Kasumi-1 (cell line): Measurements from ENCODE around the gene APOBEC3F.
"Not testable (repeated sequence)": the region's sequence is repeated elsewhere in the genome, so short reads cannot be mapped to it uniquely, and the experiment has no call there.

Source experiments
- DNase-seq, 2 experiments: peaks; one replicate each; lab custom pipeline; 2025; lab: John Stamatoyannopoulos, UW

The APOBEC3F gene

GRCh38 chr22:39073981-39074380, 33.3 kb downstream of the APOBEC3F start:
- DNase-seq: no peak

DNA sequence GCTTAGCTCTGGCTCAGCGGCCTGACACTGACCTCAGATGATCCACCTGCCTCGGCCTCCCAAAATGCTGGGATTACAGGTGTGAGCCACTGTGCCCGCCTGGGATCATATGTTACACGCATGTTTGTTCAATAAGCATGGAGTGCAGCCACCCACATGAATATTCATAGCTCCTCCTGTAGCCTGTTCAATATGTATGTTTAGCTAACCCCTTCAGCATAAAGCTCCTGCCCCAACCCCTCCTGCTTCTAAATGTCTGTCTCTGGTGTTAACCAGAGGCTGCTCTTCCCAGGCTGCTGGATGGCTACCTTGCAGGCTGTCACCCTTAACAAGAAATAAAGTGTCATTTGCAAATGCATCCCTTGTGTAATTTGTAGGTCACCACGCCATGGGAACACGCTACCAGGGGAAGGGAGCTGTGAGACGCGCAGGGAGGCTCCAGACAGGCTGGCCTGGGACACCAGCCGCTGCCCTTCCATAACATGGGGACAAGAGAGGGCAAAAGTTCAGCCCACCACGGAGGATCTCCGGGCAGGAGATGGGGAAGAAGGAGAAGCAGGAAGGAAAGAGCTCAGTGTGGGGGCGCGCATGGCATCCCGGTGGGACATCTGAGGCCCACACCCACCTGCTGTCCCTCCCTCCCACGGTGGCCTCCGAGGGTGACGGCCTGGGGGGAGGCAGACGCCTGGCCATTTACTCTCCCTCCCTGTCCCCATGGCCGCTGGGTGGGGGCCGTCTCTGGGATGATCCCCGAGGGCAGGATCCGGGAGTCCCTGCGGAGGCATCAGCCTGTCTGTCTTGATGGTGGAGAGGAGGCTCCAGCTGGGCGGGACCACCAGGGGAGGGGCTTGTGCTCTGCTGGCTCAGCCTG, 35.7 kb downstream of the APOBEC3F start:
- DNase-seq: not testable (repeated sequence)

DNA sequence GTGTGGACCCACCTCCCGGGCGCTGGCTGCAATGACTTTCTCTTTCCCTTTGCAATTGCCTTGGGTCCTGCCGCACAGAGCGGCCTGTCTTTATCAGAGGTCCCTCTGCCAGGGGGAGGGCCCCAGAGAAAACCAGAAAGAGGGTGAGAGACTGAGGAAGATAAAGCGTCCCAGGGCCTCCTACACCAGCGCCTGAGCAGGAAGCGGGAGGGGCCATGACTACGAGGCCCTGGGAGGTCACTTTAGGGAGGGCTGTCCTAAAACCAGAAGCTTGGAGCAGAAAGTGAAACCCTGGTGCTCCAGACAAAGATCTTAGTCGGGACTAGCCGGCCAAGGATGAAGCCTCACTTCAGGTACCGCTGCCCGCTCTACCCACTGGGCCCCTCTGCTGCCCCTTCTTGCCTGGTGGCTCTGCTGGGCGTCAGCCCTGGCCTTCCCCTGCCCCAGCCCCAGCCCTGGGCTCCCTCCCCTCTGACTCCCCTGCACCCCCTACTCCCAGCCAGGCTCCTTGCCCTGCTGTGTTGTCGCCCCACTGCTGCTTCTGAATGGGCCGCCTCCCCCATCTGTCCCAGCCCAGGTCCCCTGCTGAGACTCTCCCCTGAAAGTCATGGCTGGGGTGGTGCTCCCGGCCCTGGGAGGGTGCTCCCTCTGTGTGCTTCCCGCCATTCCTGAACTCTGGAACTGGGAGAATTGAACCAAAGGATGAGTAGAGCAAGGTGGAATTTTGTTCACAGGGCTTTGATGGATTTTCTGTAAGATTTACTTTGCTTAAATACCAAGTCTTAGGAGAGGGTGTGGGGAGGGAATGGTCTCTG, 36.6 kb downstream of the APOBEC3F start, which contains the start of gene APOBEC3G:
Gene APOBEC3G (plus strand): TSS at position 250 of the 815 bp plus-strand sequence. CDS start 87 bp downstream, at position 337.
- DNase-seq: peak; percentile 33 to 36

DNA sequence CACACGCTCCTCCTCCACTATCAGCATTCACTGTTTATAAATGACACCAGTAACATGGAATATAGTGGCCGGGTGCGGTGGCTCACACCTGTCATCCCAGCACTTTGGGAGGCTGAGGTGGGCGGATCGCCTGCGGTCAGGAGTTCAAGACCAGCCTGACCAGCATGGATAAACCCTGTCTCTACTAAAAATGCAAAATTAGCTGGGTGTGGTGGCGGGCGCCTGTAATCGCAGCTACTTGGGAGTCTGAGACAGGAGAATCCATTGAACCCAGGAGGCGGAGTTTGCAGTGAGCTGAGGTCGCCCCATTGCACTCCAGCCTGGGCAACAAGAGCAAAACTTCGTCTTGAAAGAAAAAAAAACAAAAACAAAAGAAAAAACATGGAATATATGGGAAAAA, 37.2 kb downstream of the APOBEC3F start:
- DNase-seq: not testable (repeated sequence)

GRCh38 chr22:39078329-39078728, 37.7 kb downstream of the APOBEC3F start:
- no peak for DNase-seq

GRCh38 chr22:39079054-39079637, 38.5 kb downstream of the APOBEC3F start:
- DNase-seq: not testable (repeated sequence)

DNA sequence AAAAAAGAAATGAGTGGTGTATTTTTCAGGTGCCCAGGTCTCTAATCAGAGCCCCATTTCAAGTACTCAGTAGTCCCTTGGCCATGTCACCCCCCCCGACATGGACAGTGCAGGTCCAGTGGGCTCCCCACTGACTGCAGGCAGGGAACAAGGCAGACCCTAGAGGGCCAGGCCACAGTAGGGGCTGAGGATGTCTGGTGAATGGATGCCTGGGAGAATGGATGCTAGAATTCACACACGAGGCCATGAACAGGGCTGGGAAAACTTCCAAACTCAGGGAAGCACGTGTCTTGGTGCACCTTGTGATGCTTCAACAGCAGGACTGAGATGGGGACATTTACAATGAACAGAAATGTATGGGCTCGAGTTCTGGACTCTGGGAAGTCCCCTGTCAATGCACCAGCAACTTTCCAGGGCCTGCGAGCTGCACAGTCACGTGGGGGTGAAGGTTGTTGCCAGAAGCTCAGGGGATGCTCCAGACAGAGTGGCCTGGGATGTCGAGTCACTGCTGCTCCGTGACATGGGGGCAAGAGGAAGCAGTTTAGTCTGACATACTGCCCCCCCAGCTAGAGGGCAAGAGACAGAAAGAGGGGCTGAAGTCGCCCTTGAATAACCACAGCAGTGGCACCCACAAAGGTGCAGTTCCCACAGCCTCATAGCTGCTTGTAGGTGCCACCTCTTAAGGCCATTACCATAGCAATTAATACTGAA, 39.5 kb downstream of the APOBEC3F start:
- DNase-seq: no peak

GRCh38 chr22:39081016-39081415, 40.4 kb downstream of the APOBEC3F start:
- DNase-seq: no peak

GRCh38 chr22:39081598-39081997, 40.9 kb downstream of the APOBEC3F start:
- DNase-seq: no peak

- no peak for DNase-seq
Measured at GRCh38 chr22:39083212-39084165, 42.8 kb downstream of the APOBEC3F start.

GRCh38 chr22:39084666-39085065, 44.0 kb downstream of the APOBEC3F start:
- no peak for DNase-seq

GRCh38 chr22:39087098-39087497, 46.4 kb downstream of the APOBEC3F start:
- DNase-seq: no peak

DNA sequence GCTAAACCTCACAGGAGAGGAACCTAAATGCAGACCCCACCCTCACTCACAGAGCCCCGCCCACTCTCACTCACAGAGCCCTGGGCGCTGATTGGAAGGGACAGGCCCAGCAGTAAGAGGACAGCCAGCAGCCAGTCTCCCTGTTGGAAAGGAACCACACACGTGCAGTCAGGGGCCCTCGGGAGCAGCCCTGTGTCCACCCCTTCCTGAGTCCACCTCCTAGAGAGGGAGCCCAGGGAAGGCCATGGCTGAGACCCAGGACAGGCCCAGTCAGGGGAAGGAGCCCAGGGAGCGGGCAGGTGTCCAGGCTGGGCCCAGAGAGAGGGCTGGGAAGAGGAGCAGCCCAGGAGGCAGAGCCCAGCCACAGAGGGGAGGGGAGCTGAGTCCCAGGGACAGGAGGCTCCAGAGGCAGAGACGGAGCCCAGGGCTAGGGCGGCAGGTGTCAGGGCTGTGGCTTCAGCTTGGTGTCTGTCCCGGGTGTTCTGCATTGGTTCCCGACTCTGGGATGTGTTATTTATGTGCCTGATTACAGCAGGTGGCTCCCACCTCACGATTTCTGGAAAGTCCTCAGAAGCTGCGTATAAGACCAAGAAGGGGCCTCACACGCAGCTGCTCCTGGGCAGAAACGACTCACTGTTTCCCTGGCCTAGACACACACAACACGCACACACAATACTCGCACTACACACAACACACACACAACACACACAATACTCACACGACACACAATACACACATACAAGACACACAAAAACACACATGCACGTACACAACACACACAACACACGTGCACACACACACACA, 47.4 kb downstream of the APOBEC3F start:
- DNase-seq: no peak

GRCh38 chr22:39088685-39089032, 48.0 kb downstream of the APOBEC3F start:
- DNase-seq: no peak

GRCh38 chr22:39089928-39090327, 49.3 kb downstream of the APOBEC3F start:
- no peak for DNase-seq

GRCh38 chr22:39090426-39091064, 49.9 kb downstream of the APOBEC3F start:
- DNase-seq: no peak

- DNase-seq: no peak
Measured at GRCh38 chr22:39091126-39092081, 50.7 kb downstream of the APOBEC3F start.
